Mammary epithelial cell (primary cell): ENCODE measurements around the gene PAX5.

Experiments
- CTCF ChIP-seq, 2 donors: IDR thresholded peaks in 1 of 2; conservative IDR thresholded peaks in 1 of 2; 2 replicates each; pipeline ENCODE4 v1.5.1; 2011 to 2012; ENCODE audit warnings: inconsistent platforms in 2 of 2, low read length in 2 of 2, mild to moderate bottlenecking in 2 of 2, control low read depth in 1 of 2, low read depth in 1 of 2; ENCODE audit not compliant: insufficient read depth in 1 of 2; ENCODE audit errors: extremely low read depth in 1 of 2
- EZH2 ChIP-seq: IDR thresholded peaks from 2 replicates; pipeline ENCODE4 v1.6.1; 2012; ENCODE audit warnings: low read length, inconsistent platforms, borderline replicate concordance

- TF ChIP-seq CTCF (conservative IDR thresholded peaks at IDR 0.05 in 1 of 2, IDR thresholded peaks at IDR 0.05 in 1 of 2; ENCODE audit: extremely low read depth in 1 of 2, insufficient read depth in 1 of 2, low read depth in 1 of 2, low read length in 2 of 2) (no peak), EZH2 (no peak)
Observed at GRCh38 chr9:36889844-36890243, 144.2 kb downstream of the PAX5 start.
